HepG2 (cell line): ENCODE results near the gene ANXA9. TPM values are rescaled to one million over a fixed set of nuclear protein-coding genes. Genes with fewer than 3 reads are reported as not detected.

ENCODE experiments used
- CEBPZ ChIP-seq: IDR thresholded peaks from 2 replicates; pipeline ENCODE4 v1.6.1; 2012; ENCODE audit warnings: low read length, improper control_type of control experiment
- DPF2 ChIP-seq: sonication (generic); formaldehyde crosslinking; IDR thresholded peaks from 2 replicates; pipeline ENCODE4 v1.4.0; 2020; ENCODE audit warnings: mild to moderate bottlenecking, low read depth, missing genetic modification reagents, borderline replicate concordance
- EP300 ChIP-seq, 3 experiments: sonication (generic) in 1 of 3; formaldehyde crosslinking in 1 of 3; IDR thresholded peaks; 2 replicates each; pipeline versions ENCODE4 v1.5.1 to v1.6.1; 2011 to 2020; ENCODE audit warnings: low read depth in 2 of 3, low read length in 2 of 3, borderline replicate concordance in 1 of 3, improper control_type of control experiment in 1 of 3, mild to moderate bottlenecking in 1 of 3, missing genetic modification reagents in 1 of 3, moderate library complexity in 1 of 3
- ERF ChIP-seq: IDR thresholded peaks from 2 replicates; pipeline ENCODE4 v1.6.1; 2018; ENCODE audit warnings: missing biosample characterization, missing genetic modification reagents
- GATAD2A ChIP-seq: IDR thresholded peaks from 2 replicates; pipeline ENCODE4 v1.6.1; 2016
- PHF21A ChIP-seq: sonication (generic); formaldehyde crosslinking; IDR thresholded peaks from 2 replicates; pipeline ENCODE4 v1.5.0; 2020; ENCODE audit warnings: mild to moderate bottlenecking, missing genetic modification reagents
- PPARG ChIP-seq: conservative IDR thresholded peaks from 2 replicates; pipeline ENCODE4 v1.6.1; 2016; ENCODE audit warnings: missing biosample characterization, missing genetic modification reagents
- RERE ChIP-seq: IDR thresholded peaks from 2 replicates; pipeline ENCODE4 v1.6.1; 2016; ENCODE audit warnings: low read depth, missing genetic modification reagents, missing compliant biosample characterization
- REXO4 ChIP-seq: sonication (generic); formaldehyde crosslinking; IDR thresholded peaks from 2 replicates; pipeline ENCODE4 v1.8.0; 2022; ENCODE audit warnings: missing genetic modification reagents, mild to moderate bottlenecking, borderline replicate concordance
- SRSF4 ChIP-seq: fragments of 200-400 bp; formaldehyde crosslinking; IDR thresholded peaks from one replicate; pipeline ENCODE4 v1.6.1; 2018; ENCODE audit warnings: mild to moderate bottlenecking, low read depth, low read length, moderate library complexity; ENCODE audit not compliant: poor library complexity, severe bottlenecking
- ZNF569 ChIP-seq: sonication (generic); formaldehyde crosslinking; IDR thresholded peaks from 2 replicates; pipeline ENCODE4 v1.5.0; 2020; ENCODE audit warnings: mild to moderate bottlenecking, missing genetic modification reagents, moderate library complexity, borderline replicate concordance
- ZNF572 ChIP-seq: sonication (generic); formaldehyde crosslinking; IDR thresholded peaks from 2 replicates; pipeline ENCODE4 v1.5.1; 2020; ENCODE audit warnings: mild to moderate bottlenecking, missing genetic modification reagents
- ZNF609 ChIP-seq: sonication (generic); formaldehyde crosslinking; IDR thresholded peaks from 2 replicates; pipeline ENCODE4 v1.4.0; 2020; ENCODE audit warnings: mild to moderate bottlenecking, missing genetic modification reagents, borderline replicate concordance
- ZNF790 ChIP-seq: sonication (generic); formaldehyde crosslinking; IDR thresholded peaks from 2 replicates; pipeline ENCODE4 v1.8.0; 2022; ENCODE audit warnings: missing genetic modification reagents, mild to moderate bottlenecking, borderline replicate concordance
- polyA plus RNA-seq, 8 experiments: library from polyadenylated mRNA; depleted of rRNA in 3 of 8; stranded (reverse) in 7 of 8; unstranded in 1 of 8; fragments of >200 nt; fragmentation: Illumina TruSeq in 4 of 8; extraction: Trizol in 4 of 8; gene quantifications; 2 replicates each; pipeline versions ENCODE4 v1.2.1 to v1.2.3, GENCODE V29; 2011 to 2016; ENCODE audit warnings: low read depth in 4 of 8, missing spikeins in 1 of 8, mixed read lengths in 1 of 8; ENCODE audit not compliant: insufficient read depth in 1 of 8
- total RNA-seq, 5 experiments: library from RNA; depleted of rRNA; stranded (reverse); fragments of >200 nt; fragmentation: Illumina TruSeq; extraction: Trizol; gene quantifications; 2 replicates each; pipeline ENCODE4 v1.2.3, GENCODE V29; 2016; ENCODE audit warnings: low read depth in 1 of 5

Gene ANXA9
- total and polyA plus RNA-seq, 2 of the 13 experiments (the other 11 are each of a cell fraction or from before 2014, with no cell fraction given), result 13.3 to 23.9 TPM

GRCh38 chr1:150981177-150981804 is 801 bp upstream of the ANXA9 start (continued):
- TF ChIP-seq DPF2 (CRISPR knock-in tag) (peak; percentile 41; the same call in 1 of the 2 replicates), ZNF572 (CRISPR knock-in tag) (no peak), PPARG (CRISPR knock-in tag) (no peak), RERE (peak; percentile 54; the same call in 1 of the 2 replicates), ZNF790 (CRISPR knock-in tag) (no peak), GATAD2A (CRISPR knock-in tag) (peak; percentile 17; the same call in 1 of the 2 replicates), ZNF609 (0 out of 2 replicates have a peak, but pooled peaks have one; percentile 50), EP300 (IDR thresholded peaks at IDR 0.05; ENCODE audit: low read depth in 2 of 2, low read length in 2 of 2) (peak in 1 of 2 experiments; percentile 4; a peak in 1 of 4 replicates), EP300 (CRISPR knock-in tag; IDR thresholded peaks at IDR 0.05; ENCODE audit: borderline replicate concordance) (no peak; the same call in 1 of the 2 replicates), SRSF4 (no peak), ZNF569 (CRISPR knock-in tag) (no peak), REXO4 (CRISPR knock-in tag) (no peak), ERF (CRISPR knock-in tag) (0 out of 2 replicates have a peak, but pooled peaks have one; percentile 43), CEBPZ (no peak), PHF21A (CRISPR knock-in tag) (no peak)
